Calu3 (cell line): ENCODE measurements around the gene FAM200C. TPM values are rescaled to one million over a fixed set of nuclear protein-coding genes. Genes with fewer than 3 reads are reported as not detected.

Experiments
- BruUV-seq: library from RNA; stranded (reverse); fragments of 400-500 nt; replicated peaks from 2 replicates; lab custom pipeline; 2021; lab: Mats Ljungman, UMichigan
- CTCF ChIA-PET: fragments of 300-600 bp; sonication (Branson Sonifier 250); formaldehyde crosslinking; loops from one replicate; lab custom pipeline; 2022; ENCODE audit warnings: antibody characterized with exemption; lab: Charles Lee
- DNase-seq: peaks from one replicate; pipeline ENCODE4 v3.0.0; 2022
- H3K27ac Mint-ChIP-seq: one replicate; pipeline ENCODE4 v1.8.0; 2022; ENCODE audit warnings: mixed read lengths; ENCODE audit not compliant: unreplicated experiment
- H3K27me3 Mint-ChIP-seq: one replicate; pipeline ENCODE4 v1.8.0; 2022; ENCODE audit warnings: mixed read lengths; ENCODE audit not compliant: unreplicated experiment
- H3K36me3 Mint-ChIP-seq: one replicate; pipeline ENCODE4 v1.8.0; 2022; ENCODE audit warnings: mild to moderate bottlenecking, moderate library complexity, mixed read lengths; ENCODE audit not compliant: insufficient read depth, unreplicated experiment
- H3K4me1 Mint-ChIP-seq: one replicate; pipeline ENCODE4 v1.8.0; 2022; ENCODE audit warnings: mild to moderate bottlenecking, low read depth, mixed read lengths; ENCODE audit not compliant: unreplicated experiment
- H3K4me3 Mint-ChIP-seq: one replicate; pipeline ENCODE4 v1.8.0; 2022; ENCODE audit warnings: mild to moderate bottlenecking, low read depth, moderate library complexity, mixed read lengths; ENCODE audit not compliant: unreplicated experiment
- H3K9me3 Mint-ChIP-seq: one replicate; pipeline ENCODE4 v1.8.0; 2022; ENCODE audit warnings: low read depth, mixed read lengths; ENCODE audit not compliant: unreplicated experiment
- CTCF ChIP-seq: fragments of 200-600 bp; IDR thresholded peaks from one replicate; pipeline ENCODE4 v1.8.0; 2022; ENCODE audit warnings: antibody characterized with exemption; ENCODE audit not compliant: unreplicated experiment
- intact Hi-C: fragments of 100-400 bp; cut with micrococcal nuclease; formaldehyde crosslinking; loops from one replicate; pipeline ENCODE4 v1.10.0; 2022; ENCODE audit not compliant: unreplicated experiment
- total RNA-seq: library from RNA; stranded (reverse); gene quantifications from 2 replicates; pipeline ENCODE4 v1.2.3, GENCODE V29; 2022

FAM200C gene
- total RNA-seq, 1 experiment from 2014 or later, result 7.5 TPM

- no peak for TF ChIP-seq CTCF
- Mint-ChIP-seq H3K27ac (no peak overlapping the region), H3K4me1 (no peaks in the 10 kb centered on the region), H3K27me3 (peaks cover 20% of the 10 kb centered on the region), H3K9me3 (no peaks in the 10 kb centered on the region), H3K4me3 (no peak overlapping the region), H3K36me3 (no peaks in the 10 kb centered on the region)
- intact Hi-C loops, result no loop called here
- CTCF ChIA-PET, result interaction anchor here (0.7 to 0.8 kb wide), 2 partner anchors 10 to 173 kb away, joined by 4 read pairs; partner anchors contain the start of gene C1QTNF2
- BruUV-seq, result no TSS peak
- no peak for DNase-seq
These were observed 40.0 kb downstream of the FAM200C start for GRCh38 chr5:160359816-160360215.

GRCh38 chr5:160359242-160359641 is 40.6 kb downstream of the FAM200C start:
- Mint-ChIP-seq H3K9me3 (no peaks in the 10 kb centered on the region), H3K36me3 (no peaks in the 10 kb centered on the region), H3K27ac (no peak overlapping the region), H3K27me3 (peaks cover 20% of the 10 kb centered on the region), H3K4me3 (no peak overlapping the region), H3K4me1 (no peaks in the 10 kb centered on the region)
- no peak for DNase-seq
- intact Hi-C loops, result no loop called here
- TF ChIP-seq CTCF, result no peak
- BruUV-seq, result no TSS peak
- CTCF ChIA-PET, result no interaction called here

GRCh38 chr5:160357861-160358411 is 41.9 kb downstream of the FAM200C start:
- no peak for DNase-seq
- Mint-ChIP-seq H3K4me1 (no peaks in the 10 kb centered on the region), H3K27ac (no peak overlapping the region), H3K9me3 (no peaks in the 10 kb centered on the region), H3K4me3 (no peak overlapping the region), H3K27me3 (peaks cover 20% of the 10 kb centered on the region), H3K36me3 (no peaks in the 10 kb centered on the region)
- intact Hi-C loops, result no loop called here
- BruUV-seq, result no TSS peak
- TF ChIP-seq CTCF, result no peak
- CTCF ChIA-PET, result interaction anchor here (1.1 to 1.2 kb wide), 2 partner anchors 9 to 113 kb away, joined by 3 read pairs; no protein-coding TSS in a partner anchor

- intact Hi-C loops, result no loop called here
- CTCF ChIA-PET, result interaction anchor here (1.1 to 1.2 kb wide), 2 partner anchors 9 to 112 kb away, joined by 3 read pairs; no protein-coding TSS in a partner anchor
- H3K36me3 Mint-ChIP-seq, result no peaks in the 10 kb centered on the region
- no peak overlapping the region for H3K4me3 Mint-ChIP-seq
- no peaks in the 10 kb centered on the region for H3K9me3 Mint-ChIP-seq
- no TSS peak for BruUV-seq
- no peaks in the 10 kb centered on the region for H3K4me1 Mint-ChIP-seq
- no peak overlapping the region for H3K27ac Mint-ChIP-seq
- no peak for DNase-seq
- peaks cover 20% of the 10 kb centered on the region for H3K27me3 Mint-ChIP-seq
- no peak for TF ChIP-seq CTCF
These were observed 42.5 kb downstream of the FAM200C start for GRCh38 chr5:160357394-160357793.
